AG09309 (cell line): ENCODE results near the gene VWA1.
A peak's percentile ranks its signal among the peaks of the same experiment; 100 is the strongest.

Experiments used
- DNase-seq: peaks from one replicate; pipeline ENCODE4 v3.0.0-alpha.2; 2010; ENCODE audit warnings: low read depth
- H3K4me3 ChIP-seq: 2 replicates; pipeline ENCODE4 v1.5.1; 2011; ENCODE audit warnings: mild to moderate bottlenecking, low read depth, low read length, moderate library complexity; ENCODE audit not compliant: control insufficient read depth
- TF ChIP-seq, protein P1 (sequence below): IDR thresholded peaks from 2 replicates; pipeline ENCODE4 v1.5.1; 2011; ENCODE audit warnings: mild to moderate bottlenecking, low read depth, low read length, inconsistent platforms; ENCODE audit not compliant: insufficient read depth, control insufficient read depth; ENCODE audit errors: missing control alignments

The VWA1 gene

DNA sequence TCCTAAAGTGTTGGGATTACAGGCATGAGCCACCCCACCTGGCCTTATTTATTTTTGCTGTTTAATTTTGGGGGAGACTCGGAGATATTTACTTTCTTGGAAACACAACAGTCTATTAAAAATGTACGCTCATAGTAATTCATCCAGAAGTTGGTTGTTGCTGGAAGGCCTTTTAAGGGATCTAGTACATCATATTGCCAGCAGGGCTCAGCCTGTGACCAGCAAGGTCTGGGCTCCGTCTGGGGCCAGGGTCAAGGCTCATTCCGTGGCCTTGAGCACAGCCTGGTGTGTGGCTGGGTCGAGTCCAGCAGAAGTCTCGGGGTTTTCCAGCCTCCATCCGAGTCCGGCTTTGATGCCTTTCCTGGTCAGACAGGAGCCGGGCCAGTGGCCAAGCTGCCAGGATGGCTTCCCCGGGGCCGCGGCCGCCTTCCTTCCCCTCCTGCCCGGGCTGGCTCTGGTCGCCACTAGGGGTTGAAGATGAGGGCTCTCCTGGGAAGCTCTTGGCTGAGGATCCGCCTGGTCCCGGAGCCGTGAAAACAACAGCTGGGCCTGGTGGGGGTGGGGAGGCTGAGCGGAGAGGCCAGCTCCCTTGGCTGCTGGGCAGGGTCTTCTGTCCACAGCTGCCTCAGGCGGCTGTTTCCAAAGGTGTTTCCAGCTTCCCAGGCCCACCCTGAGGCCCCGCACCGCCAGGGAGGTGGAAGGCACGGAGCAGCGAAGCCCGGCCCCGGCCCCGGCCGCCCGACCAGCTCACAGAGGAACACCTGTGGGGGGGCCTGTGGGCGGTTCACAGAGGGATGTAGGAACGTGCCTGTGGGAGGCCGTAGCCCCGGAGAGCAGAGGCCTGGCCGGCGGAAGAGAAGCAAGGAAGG, 5.1 kb upstream of the VWA1 start:
- TF ChIP-seq, protein P1, sequence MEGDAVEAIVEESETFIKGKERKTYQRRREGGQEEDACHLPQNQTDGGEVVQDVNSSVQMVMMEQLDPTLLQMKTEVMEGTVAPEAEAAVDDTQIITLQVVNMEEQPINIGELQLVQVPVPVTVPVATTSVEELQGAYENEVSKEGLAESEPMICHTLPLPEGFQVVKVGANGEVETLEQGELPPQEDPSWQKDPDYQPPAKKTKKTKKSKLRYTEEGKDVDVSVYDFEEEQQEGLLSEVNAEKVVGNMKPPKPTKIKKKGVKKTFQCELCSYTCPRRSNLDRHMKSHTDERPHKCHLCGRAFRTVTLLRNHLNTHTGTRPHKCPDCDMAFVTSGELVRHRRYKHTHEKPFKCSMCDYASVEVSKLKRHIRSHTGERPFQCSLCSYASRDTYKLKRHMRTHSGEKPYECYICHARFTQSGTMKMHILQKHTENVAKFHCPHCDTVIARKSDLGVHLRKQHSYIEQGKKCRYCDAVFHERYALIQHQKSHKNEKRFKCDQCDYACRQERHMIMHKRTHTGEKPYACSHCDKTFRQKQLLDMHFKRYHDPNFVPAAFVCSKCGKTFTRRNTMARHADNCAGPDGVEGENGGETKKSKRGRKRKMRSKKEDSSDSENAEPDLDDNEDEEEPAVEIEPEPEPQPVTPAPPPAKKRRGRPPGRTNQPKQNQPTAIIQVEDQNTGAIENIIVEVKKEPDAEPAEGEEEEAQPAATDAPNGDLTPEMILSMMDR, result peak; percentile 21
- no peak overlapping the region for H3K4me3 ChIP-seq
- DNase-seq, result no peak

DNA sequence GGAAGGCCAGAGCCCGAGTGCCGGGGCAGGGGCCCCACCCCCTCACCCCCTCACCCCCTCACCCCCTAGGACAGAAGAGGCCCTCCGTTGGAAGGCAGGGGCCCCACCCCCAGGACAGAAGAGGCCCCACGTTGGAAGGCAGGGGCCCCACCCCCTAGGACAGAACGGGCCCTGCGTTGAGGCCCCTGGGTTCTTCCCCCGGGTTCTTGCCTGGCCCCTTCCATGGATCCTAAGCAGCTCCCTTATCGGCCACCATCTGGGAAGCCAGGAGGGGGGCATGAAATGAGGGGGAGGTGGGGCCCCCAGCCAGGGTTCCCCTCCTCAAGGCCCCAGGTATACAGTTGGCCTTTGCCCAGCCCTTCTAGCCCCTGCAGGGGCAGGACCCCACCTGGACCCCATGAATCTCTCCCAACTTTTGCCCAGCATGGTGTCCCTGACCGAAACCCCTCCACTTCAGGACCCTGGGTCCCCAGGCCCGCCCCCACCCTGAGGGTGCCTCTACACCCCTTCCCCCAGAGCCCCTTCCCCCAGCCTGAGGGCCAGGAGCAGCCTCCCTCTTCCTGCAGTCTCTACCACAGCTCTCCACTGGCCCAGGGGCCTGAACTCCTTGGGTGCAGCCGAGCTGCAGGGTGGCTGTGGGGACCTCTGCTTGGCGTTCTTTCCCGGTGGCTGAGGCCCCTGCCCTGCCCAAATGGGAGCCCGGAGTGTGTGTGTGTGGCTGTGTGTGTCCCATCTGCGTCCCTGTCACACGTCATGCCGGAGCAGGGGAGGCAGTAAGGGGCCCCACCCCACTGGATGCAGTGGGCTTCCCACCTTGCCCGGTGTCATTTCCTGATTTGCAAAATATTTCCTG, 4.3 kb upstream of the VWA1 start:
- TF ChIP-seq, protein P1, result no peak
- no peak for DNase-seq
- H3K4me3 ChIP-seq, result no peak overlapping the region

DNA sequence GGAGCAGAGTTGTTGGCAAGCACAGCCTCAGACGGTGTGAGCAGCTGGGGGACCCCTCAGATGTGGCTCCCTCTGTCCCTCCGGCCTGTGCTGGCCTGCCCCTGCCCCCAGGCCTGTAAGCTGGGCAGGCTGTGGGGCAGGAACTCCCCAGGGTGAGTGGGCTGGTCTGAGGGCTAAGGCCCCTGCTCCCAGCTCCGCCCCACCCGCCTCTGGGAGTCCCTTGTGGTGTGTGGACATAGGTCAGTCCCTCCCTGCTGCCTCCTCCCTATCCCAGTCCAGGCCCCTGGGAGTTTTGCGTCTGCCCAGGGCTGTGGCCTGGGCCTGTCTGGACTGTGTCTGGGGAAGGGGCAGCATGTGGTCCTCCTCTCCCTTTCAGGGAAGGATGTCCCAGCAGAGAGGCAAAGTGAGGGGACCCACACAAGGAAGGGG, 3.6 kb upstream of the VWA1 start:
- DNase-seq, result no peak
- TF ChIP-seq, protein P1, result no peak
- H3K4me3 ChIP-seq, result no peak overlapping the region

DNA sequence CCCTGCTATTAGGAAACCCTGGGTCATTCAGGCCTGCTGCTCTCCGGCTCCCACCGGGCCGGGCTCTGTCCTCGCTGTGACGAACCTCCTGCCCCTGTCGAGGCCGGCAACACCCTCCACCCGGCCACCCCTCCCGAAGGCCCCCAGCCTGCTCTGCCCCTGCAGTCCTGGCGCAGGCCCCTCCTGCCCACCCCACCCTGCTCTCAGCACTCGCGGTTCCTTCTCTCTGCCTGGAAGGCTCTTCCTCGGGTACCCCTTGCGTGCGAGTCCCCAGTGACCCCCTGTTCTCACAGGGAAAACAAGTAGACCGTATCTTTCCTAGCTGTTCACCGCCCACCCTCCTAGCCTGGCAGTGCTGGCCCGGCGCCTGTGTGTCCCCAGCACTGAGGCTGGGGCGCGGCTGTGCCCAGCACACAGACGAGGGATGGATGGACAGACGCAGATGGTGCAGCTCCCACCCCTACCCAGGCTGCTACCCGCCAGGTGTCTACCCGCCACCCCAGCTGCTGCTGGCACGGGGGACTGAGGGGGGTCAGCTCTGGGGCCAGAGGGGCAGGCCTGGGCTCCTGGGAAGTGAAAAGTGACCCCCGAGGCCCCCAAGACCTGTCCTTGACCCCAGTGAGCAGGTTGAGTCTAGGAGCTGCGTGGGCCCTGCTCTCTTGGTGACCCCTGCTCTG, 3.1 kb upstream of the VWA1 start:
- DNase-seq, result no peak
- H3K4me3 ChIP-seq, result no peak overlapping the region
- TF ChIP-seq, protein P1, result no peak

DNA sequence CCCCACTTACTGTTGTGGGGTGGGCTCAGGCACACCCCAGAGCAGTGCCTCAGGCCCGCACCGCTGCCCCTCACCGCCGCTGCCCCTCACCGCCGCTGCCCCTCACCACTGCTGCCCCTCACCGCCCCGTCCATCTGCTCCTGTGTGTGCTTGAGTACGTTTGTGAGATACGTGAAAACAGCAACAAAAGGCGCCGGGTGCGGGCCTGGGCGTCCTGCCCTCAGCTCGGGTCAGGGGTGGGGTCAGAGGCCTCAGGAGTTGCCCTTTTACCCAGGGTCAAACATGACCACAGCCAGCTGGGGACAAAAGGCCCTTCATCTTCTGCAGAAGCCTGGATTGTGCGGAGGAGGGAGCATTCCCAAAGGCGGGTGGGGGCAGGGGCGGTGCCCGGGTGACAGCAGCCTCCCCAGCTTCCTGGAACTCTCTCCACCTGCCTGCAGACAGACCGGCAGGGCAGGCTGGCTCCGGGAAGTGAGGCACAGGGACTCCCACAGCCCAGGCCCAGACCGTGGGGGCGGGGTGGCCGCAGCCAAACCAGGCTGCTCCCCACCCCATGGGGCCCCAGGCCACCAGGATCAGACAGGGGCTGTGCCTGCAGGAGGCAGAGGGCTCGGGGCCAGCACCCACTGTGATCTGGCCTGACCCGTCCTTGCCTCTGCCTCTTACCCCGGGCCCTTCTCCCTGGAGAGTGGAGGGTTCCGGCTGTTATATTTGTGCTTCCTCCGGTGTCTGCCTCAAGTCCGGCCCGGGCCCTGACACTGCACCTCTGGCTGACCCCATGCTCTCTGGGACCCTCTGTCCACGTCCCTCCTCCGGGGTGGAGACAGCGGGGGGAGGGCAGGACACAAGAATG, 2.3 kb upstream of the VWA1 start:
- TF ChIP-seq, protein P1, result no peak
- no peak overlapping the region for H3K4me3 ChIP-seq
- DNase-seq, result no peak

DNA sequence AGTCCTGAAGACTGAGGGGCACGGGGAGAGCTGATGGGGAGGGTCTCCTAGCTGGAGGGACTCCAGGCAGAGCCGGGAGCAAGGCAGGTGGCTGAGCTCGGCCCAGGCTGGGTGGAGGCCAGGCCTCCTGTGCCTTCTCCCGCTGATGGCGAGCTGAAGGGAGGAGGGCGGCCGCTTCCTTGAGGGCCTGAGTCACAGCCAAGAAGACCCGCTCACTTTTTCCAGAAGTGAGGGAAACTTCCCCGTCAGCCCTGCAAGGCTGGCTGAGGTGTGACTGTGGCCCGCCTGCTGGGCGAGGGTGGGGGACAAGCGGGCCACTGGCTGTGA, 1.7 kb upstream of the VWA1 start:
- no peak overlapping the region for H3K4me3 ChIP-seq
- DNase-seq, result no peak
- TF ChIP-seq, protein P1, result no peak
